Daoy (cell line): ENCODE results near the gene ZNF397. TPM values are rescaled to one million over a fixed set of nuclear protein-coding genes. Genes with fewer than 3 reads are reported as not detected.
A peak's percentile ranks its signal among the peaks of the same experiment; 100 is the strongest.

Experiments used
- DNase-seq: peaks from one replicate; pipeline ENCODE4 v3.0.0-alpha.2; 2015; ENCODE audit warnings: low read depth
- total RNA-seq: library from RNA; depleted of rRNA; stranded (reverse); fragments of >200 nt; shearing (Covaris generic); gene quantifications from 2 replicates; pipeline ENCODE4 v1.2.3, GENCODE V29; 2014

The ZNF397 gene
- total RNA-seq, 1 experiment from 2014 or later, result 6.9 TPM

- DNase-seq, result no peak
These were observed 5.0 kb downstream of the ZNF397 start for GRCh38 chr18:35245719-35246317.

DNA sequence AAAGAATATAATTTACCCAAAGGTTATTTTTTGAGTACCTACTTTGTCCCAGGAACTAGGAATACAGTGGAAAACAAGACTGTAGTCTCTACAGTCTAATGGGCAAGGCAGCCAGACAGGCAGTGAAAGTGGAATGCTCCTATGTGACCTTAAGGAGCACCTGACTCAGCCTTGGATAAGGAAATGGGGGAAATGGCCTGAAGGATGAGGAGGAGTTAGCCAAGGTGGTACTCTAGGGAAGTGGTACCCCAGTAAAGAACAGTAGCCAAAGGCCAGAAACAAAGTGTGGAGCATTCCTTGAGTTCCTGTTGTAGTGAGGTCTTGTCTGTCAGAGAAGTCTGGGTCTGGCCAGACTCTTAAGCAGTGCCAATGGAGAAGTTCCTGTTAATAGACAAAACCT lies 6.0 kb downstream of the ZNF397 start:
- no peak for DNase-seq

- no peak for DNase-seq
These were observed 6.8 kb downstream of the ZNF397 start for GRCh38 chr18:35247412-35248249.

DNA sequence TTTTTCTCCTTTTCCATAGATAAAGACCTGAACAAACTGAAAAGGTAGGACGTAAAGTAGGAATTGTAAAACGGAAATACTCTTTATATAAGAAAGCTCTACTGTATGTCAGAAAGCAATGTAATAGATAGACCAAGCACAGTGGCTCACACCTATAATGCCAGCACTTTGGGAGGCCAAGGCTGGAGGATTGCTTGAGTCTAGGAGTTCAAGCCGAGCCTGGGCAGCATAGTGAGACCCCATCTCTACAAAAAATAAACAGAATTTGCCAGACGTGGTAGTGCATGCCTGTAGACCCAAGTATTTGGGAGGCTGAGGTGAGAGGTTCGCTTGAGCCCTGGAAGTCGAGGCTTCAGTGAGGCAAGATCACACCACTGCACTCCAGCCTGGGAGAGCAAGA lies 7.6 kb downstream of the ZNF397 start:
- DNase-seq, result no peak

GRCh38 chr18:35252466-35252865 lies 11.6 kb downstream of the ZNF397 start:
- DNase-seq, result no peak

- no peak for DNase-seq
These were observed 12.9 kb downstream of the ZNF397 start for GRCh38 chr18:35253655-35254287.

GRCh38 chr18:35256947-35257346 lies 16.1 kb downstream of the ZNF397 start:
- no peak for DNase-seq

DNA sequence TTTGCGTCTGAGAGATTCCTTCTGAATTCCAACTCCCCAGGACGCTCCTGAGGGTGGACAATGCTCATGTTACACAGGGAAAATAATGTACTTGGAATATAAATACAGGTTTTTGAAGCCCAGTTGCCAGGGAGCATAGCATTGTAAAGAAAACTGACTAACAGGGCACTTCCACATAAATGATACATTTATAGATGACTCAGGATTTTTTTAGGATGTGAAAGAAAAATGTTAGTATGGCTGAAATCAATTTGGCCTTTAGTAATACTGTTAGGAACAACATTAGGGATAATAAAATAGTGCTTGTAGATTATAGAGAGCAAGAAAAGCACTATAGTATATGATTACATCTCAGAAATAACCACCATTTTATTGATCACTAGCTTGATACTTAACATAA lies 23.6 kb downstream of the ZNF397 start:
- DNase-seq, result no peak

- no peak for DNase-seq
These were observed 26.4 kb downstream of the ZNF397 start for GRCh38 chr18:35267161-35267651.

- no peak for DNase-seq
These were observed 27.0 kb downstream of the ZNF397 start for GRCh38 chr18:35267809-35268208.

DNA sequence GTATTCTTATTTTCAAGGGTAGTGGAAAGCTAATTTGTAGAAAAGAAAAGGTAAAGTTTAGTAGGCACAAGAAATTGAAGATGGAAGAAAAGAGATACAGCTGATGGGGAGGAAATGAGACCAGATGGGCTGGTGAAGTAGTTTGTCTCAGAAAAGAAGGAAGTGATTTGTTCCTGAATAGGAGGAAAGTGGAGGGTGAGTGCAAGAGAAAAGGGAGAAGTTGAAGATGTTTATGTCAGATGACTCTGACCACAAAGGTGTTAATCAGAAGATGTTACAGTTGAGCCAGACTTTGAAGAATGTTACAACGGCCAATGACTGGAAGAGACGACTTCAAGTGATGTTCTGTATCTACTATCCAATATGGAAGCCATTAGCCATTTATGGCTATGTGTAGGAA lies 28.0 kb downstream of the ZNF397 start:
- no peak for DNase-seq

- no peak for DNase-seq
These were observed 30.8 kb downstream of the ZNF397 start for GRCh38 chr18:35271656-35272055.

DNA sequence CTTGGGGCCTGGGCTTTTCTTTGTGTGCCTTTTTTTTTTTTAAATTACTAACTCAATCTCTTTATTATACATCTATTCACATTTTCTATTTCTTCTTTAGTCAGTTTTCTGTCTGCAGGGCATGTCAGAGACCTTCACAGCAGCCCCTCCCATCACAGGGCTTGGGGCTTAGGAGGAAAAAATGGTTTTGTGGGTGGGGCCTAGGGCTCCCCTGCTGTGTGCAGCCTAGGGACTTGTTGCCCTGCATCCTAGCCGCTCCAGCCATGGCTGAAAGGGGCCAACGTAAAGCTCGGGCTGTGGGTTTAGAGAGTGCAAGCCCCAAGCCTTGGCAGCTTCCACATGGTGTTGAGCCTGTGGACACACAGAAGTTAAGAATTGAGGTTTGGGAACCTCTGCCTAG lies 35.4 kb downstream of the ZNF397 start:
- DNase-seq, result no peak

GRCh38 chr18:35277633-35278032 lies 36.8 kb downstream of the ZNF397 start:
- DNase-seq, result no peak

- DNase-seq, result no peak
These were observed 37.3 kb downstream of the ZNF397 start for GRCh38 chr18:35278085-35278484.

DNA sequence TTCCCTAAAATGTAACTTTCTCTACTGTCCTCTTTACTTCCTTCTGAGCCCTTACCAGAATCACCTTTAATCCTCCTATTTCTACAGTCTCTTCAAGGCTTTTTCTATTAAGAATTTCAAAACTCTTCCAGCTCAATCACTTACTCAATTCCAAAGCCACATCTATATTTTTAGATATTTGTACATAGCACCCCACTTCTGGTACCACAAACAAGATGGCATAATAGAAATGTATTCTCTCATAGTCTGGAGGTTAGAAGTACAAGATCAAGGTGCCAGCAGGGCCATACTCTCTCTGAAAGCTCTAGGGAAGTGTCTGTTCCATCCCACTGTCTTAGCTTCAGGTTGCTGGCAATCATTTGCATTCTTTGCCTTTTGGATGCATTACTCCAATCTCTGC lies 38.1 kb downstream of the ZNF397 start:
- no peak for DNase-seq

- peak; percentile 27 for DNase-seq
These were observed 41.5 kb downstream of the ZNF397 start for GRCh38 chr18:35282353-35282752.

- no peak for DNase-seq
These were observed 43.3 kb downstream of the ZNF397 start for GRCh38 chr18:35283923-35284794.

- DNase-seq, result no peak
These were observed 44.0 kb downstream of the ZNF397 start for GRCh38 chr18:35284841-35285240.

- DNase-seq, result no peak
These were observed 48.5 kb downstream of the ZNF397 start for GRCh38 chr18:35289293-35289692.

DNA sequence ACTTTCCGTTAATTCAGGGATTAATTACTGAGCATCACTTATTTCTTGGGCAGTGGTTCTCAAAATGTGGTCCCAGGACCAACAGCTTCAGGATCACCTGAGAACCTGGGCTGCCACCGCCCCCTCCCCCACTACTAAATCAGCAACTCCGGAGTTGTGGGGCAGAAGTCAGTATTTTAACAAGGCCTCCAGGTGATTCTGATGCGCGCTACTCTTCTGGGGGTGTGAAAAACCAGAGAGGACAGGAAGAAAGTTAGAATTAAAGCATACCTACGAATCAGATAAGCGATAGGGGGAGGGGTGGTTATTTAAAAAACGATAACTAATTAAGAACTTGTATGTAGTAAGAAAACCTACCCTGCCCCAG lies 48.9 kb downstream of the ZNF397 start:
- DNase-seq, result no peak
